HG03039 (cell line): ENCODE measurements around the gene FBXO22.

Experiments used
- ATAC-seq: cut with Tn5 transposase; IDR thresholded peaks from one replicate; pipeline ENCODE4 v1.9.1; 2021; ENCODE audit warnings: mild to moderate bottlenecking, moderate library complexity; ENCODE audit not compliant: unreplicated experiment

The FBXO22 gene

DNA sequence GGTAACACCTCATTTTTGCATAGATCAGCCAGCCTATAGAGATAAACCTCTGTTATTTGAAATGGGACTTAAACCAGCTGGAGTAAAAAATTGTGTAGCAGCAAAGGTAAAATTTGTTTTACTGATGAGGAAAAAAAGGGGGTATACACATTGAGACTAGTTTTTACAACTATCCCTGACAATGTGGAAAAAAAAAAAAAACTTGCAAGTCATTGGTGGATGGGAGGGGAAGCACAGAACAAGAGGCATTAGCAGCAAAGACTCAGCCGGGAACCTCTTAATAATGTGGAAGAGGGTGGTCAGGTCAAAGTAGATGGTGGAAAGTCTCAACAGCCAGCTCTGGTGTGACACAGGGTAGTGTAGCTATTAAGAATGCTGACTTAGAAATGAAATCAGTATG, 14.5 kb downstream of the FBXO22 start:
- ATAC-seq: no peak

DNA sequence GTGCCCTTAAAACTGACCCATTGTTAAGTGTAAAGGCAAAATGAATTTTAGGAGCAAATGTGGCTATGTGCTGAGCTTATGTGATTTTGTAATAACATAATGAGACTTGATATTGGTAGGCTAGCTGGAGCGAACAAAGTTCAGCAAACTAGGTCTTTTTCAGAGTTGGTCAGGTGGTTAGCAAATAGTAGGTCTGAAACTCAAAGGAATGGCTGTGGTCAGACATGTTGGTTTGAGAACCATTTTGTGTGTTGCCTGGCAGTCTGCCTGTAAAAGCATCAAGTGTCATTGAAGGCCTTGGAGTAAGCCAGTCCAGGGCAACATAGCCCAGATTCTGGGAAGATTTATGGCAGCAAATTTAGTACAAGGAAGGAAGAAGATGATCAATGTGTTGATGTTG, 16.4 kb downstream of the FBXO22 start:
- no peak for ATAC-seq

DNA sequence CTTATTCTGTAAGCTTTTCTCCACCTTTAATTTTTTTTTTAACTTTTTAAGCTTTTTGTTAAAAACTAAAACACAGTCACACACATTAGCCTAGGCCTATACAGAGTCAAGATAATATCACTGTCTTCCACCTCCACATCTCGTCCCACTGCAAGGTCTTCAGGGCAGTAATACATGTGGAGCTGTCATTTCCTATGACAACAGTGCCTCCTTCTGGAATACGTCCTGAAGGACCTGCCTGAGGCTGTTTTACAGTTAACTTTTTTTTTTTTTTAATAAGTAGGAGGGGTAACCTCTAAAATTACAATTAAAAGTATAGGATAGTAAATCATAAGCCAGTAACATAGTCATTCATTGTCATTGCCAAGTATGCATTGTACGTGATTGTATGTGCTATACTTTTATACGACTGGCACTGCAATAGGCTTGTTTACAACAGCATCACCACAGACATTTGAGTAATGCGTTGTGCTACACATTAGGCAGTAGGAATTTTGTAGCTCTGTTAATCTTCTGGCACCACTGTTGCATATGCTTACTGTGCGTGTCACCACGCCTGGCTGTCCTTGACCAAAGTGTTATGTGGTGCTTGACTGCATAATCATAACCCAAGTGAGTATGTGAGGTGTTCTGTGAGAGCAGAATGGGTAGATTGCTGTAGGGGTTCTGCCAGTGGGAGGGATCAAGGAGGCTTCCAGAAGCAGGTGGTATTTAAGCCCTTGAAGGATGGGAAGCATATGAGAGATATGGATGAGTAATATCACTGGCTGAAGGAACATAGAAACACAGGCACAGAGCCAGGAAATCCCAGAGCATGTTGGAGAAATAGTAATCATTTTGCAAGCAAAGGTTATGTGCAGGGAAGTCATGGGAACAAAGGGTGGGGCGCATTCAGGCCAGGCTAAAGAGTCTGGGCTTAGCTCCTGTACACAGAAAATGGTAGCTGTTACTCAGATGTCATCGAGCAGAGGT, 18.3 kb downstream of the FBXO22 start:
- ATAC-seq: no peak

DNA sequence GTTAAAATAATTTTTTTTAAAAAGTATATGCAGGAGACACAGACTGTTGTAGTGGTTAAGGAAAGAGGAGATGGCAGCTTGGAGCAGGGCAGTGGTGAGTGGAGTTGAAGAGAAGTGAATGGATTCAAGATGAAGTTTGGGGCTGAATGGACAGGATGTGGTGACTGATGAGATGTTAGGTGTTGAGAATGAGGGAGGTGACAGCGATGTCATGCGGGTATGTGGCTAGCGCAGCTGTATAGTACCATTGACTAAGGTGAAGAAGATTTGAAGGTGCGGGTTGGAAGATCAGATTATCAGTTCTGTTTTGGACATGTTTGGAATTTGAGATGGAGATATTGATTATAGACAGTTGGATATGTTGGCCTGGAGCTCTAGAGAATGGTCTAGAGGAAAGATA, 20.1 kb downstream of the FBXO22 start:
- ATAC-seq: no peak

DNA sequence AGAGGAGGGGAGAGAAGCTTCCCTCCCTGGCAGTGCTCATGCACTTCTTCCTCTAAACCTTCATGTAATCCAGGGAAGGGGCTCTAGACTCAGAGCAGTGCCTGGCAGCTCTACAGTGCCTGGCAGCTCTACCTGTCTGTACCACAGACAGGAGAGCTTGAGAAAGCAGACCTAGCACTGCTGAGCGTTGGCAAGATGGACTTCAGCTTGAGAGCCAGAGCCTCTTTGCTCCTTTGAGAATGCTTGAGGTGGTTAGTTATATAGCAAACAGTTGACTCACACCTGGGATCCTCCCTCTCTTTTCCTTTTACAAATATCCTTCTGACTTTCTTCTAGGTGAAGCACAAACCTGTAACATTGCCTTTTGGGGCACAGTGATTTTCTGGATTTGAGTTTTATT, 20.9 kb downstream of the FBXO22 start:
- ATAC-seq: no peak

DNA sequence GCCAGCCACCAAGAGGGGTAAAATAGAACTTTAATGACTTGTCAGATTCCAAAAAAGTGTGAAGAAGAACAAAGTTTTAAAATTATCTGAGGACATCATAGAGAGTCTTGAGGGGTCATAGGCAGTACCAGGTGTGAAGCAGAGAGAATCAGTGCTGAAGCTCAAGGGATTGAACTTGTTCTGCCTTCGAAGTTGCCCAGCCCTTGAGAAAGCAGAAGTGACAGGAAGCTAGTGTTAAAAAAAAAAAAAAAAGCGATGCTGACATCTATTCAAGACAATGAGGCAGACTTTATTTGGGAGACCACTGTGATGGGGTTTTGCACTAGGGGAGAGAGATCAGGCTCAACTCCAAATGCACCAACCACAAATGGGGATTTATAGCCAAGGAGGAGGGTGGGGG, 21.8 kb downstream of the FBXO22 start:
- no peak for ATAC-seq

DNA sequence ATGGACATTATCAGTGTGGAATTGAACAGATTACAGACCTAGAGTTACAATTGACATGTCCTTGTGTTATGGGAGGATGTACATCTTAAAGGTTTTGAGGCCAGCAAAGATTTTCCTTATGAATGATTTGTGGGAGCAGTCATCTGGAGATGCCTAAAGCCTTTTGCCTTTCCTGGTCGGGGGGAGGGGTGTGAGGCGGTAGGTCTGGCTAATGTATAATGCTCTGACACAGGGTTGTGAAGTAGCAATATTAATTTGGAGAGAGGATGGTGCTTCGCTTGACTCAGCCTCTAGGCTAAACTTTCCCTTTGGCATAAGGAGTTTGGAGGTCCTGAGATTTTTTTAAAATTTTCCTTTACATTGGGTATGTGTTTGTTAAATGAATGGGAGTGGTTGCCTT, 23.3 kb downstream of the FBXO22 start:
- no peak for ATAC-seq

DNA sequence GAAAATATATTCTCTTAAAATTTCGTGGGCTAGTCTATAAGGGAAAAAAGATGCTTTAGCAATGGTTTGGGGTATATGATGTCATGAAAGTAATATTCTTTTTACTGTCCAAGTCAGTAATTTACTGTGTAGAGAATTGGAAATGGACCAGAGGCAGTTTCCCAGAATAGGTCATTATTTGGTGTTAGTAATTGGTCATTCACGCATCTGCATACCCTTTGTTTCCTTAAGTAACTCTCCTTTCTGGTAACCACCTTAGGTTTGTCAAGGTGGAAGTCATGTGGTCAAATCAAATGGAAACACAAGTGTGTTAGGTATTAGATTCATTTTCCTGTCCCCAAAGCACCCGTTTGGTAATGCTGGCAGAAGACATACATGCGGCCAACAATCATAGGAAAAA, 23.9 kb downstream of the FBXO22 start:
- no peak for ATAC-seq

DNA sequence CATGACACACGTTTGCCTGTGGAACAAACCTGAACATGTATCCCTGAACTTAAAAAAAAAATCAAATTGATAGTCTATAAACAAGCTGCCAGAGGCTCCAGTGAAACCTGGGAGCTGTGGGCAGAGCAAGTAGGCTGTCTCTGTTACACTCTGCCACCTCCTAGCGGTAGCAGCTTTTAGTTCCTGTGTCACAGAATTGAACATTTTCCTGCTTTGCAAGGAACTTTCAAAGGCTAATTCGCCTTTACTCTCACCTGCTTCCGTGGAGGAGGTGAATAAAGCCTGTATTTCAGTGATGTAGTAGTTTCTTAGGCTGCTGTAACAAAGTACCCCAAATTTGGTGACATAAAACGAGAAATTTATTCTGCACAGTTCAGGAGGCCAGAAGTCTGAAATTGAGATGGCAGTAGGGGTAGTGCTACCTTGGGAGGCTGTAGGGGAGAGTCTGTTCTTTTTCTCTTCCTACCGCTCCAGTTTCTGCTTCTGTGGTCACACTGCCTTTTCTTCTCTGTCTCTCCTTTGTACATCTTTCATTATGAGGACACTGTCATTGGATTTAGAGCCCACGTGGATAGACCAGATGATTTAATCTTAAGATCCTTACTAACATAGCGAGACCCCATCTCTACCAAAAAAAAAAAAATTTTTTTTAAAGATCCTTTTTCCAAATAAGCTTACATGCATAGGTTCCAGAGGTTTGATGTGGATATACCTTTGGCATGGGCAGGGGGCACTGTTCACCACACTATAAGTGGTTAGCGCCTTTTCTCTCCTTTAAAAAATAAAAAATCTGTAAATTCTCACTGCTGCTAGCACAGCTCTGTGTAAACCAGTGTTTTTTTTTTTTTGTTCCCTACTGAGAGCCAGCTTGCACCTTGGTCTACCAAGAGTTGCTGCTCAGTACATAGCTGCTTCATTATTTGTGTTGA, 25.3 kb downstream of the FBXO22 start:
- no peak for ATAC-seq

DNA sequence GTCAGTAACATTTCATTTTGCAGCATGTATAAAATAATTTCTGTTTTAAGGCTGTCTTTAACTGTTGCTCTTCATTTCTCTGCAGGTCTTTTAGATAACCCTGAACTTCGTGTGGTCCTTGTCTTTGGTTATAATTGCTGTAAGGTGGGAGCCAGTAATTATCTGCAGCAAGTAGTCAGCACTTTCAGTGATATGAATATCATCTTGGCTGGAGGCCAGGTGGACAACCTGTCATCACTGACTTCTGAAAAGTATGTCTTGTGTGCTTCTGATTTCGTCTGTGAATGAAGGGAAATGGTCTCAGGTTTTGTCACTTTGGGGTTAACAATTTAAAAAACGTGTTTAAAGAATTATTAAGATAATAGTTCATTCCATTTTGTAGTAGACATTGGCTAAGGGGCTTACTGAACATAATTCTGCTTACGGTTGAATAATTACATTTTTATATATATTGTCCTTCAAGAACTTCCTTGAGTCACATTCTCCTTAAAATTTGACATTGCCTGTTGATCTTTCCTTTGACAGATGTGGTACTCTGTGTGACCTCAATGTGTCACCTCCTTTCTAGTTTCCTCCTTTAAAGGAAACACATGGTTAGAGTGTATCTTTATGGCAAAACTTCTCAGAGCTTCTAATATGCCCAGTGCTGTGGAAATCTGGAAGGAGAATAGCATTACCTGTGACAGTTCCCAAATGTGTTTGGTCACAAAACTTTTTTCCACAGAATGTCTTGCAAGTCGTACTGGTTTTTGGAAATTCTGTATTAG, 26.3 kb downstream of the FBXO22 start:
- ATAC-seq: no peak

DNA sequence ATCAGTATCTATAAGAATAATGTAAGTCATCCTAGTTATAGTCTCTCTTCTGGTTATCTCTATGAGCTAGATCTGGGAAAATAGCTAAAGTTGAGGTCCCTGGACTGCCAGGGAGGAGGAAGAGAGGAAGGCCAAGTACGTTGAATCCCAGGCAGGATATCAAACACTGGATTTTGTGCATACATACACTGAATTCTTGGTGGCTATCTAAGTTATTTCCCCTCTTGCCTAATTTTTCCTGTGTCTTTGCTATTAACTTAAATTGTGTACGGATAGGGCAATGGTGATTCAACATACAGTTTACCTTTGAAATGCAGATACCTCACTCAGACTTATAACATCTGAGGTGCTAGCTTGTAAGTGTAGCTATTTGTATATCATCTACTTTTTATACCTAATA, 27.2 kb downstream of the FBXO22 start:
- no peak for ATAC-seq

DNA sequence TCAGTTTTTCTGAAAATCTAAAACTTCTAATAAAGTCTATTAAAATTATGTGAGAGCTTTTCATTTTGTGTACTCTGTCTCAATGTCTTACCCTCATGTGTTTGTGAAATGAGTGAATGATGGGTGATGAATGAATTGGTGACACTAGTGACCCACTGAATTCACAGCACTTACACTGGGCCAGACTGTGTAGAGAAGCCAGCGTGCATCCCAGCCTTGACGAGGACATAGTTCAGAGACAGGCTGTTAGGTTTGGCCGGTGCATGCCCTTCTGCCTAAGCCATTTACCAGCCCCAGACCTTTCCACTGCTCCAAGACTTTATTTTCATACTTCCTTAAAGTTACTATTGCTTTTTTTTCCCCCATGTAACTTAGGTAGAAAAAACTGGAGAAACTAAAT, 38.8 kb downstream of the FBXO22 start:
- no peak for ATAC-seq

DNA sequence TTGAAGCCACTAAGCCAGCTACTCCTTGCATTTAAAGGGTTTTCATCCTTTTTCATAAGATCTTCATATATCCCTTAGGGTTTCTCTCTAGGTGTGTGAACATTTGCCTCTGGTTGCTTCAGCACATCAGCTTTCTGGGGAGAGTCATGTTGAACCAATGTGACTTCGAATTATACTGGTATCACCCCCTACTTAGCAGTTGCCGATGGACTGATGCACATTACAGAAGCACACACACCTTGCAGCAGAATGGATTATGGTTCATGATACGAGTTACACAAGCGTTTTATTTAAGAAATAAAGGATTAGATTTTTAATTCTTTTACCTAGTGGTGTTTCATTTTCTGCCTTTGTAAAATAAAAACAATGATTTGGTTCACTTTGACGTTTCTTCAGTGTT, 39.6 kb downstream of the FBXO22 start:
- no peak for ATAC-seq

DNA sequence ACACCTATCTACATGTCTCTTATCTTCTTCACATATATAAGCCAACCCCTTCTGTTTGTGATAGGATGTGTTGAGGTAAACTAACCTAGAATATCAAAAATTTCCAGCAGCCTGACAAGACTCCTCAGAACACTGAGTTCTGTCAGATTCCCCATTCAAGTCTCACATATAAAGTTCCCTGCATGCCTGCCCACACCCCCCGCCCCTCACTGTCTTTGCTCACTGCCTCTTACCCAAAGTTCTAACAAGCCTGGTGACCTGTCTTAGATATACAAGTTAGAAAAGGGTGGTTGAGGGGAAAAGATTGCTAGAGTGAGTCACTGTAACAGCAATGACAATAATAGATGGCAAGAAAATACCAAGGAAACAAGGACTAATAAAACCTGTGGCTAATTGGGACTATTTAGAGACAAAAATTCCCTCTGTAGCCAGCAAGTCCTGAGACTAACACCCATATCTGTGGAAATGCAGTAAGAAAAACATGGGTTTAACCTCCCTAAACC, 40.1 kb downstream of the FBXO22 start:
- ATAC-seq: no peak

DNA sequence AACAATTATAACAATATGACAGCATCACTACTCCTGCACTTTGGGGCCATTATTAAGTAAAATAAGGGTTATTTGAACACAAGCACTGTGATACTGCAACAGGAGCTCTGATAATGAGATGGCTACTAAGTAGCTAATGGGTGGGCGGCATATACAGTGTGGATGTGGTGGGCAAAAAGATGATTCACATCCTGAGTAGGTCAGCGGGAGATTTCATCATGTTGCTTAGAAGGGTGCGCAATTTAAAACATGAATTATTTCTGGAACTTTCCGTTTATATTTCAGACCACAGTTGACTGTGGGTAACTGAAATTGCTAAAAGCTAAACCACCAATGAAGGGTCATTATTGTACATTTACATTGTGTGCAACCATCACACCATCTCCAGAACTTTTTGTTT, 42.3 kb downstream of the FBXO22 start:
- no peak for ATAC-seq

DNA sequence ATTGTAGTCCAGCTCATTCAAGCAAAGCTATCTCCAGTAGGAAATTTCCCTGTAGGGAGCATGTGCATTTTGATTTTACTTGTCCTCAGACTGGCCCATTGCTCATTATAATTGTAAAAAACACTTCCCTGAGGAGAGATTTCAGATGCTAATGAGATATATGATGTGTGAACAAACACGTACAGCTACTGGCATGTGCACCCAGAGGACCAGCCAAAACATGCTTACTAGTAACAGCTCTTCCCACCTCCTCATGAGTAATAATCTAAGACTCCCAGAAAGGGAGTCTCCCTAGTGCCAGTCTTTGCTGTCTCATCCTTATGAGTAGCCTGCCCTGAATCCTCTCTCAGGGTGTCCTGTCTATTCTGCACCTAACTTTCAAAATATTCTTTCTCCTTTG, 43.4 kb downstream of the FBXO22 start:
- no peak for ATAC-seq

DNA sequence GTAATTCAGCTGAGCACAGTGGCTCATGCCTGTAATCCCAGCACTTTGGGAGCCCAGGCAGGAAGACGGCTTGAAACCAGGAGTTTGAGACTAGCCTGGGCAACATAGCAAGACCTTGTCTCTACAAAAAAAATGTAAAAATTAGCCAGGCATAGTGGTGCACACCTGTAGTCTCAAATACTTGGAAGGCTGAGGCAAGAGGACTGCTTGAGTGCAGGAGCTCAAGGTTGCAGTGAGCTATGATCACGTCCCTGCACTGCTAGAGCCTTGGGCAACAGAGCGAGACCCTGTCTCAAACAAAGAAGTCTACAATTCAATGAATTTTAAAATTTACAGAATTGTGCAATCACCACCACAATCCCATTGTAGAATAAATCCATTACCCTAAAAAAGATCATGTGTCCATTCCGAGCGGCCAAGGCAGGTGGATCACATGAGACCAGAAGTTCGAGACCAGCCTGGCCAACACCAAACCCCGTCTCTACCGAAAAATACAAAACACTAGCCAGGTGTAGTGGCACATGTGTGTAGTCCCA, 45.2 kb downstream of the FBXO22 start:
- ATAC-seq: no peak

DNA sequence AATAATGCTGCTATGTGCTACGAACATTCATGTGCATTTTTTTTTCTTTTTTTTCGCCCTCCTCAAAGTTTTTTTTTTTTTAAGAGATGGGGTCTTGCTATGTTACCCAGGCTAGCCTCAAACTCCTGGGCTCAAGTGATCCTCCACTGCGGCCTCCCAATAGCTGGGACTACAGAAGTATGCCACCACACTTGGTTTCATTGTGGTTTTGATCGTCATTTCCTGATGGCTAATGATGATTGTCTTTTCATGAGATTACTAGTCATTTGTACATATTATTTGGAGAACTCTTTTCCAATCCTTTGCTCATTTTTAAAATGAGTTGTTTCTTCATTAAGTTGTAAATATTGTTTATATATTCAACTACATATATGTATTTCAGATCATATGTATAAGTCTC, 48.8 kb downstream of the FBXO22 start:
- no peak for ATAC-seq

DNA sequence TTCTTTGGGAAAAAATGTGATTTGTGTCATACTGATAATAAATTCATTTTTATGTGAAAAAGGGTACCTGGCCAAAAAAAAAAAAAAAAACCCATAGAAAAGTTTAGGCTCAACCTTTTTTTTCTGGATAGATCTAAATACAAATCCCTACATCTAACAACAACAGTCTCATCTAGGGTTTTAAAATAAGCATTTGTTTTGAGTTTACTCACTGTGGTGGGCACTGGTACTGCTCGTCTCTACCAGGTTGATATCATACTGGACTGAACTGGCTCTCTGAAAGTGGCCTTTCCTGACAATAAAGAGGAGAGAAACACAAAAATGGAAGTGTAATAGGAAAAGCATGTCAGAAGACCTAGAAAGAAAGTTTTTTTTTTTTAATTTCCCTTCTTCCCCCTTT, 52.0 kb downstream of the FBXO22 start:
- no peak for ATAC-seq

DNA sequence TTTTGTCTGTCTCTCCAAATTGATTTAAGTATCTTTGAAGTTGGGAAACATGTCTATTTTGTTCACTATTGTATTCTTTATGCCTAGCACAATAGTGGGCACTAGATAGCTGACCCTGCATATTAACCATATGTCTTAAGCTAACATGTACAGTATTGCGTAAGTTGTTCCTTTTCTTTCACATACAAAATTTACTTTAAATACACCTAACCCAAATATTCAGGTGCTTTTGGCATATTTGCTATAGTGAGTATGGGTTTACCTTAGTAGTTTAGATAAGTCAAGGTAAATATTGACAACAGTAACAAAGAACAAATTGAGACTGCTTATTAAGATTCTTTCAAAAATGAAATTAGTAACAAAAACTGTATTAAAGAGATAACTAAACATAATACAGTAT, 57.7 kb downstream of the FBXO22 start:
- ATAC-seq: no peak

DNA sequence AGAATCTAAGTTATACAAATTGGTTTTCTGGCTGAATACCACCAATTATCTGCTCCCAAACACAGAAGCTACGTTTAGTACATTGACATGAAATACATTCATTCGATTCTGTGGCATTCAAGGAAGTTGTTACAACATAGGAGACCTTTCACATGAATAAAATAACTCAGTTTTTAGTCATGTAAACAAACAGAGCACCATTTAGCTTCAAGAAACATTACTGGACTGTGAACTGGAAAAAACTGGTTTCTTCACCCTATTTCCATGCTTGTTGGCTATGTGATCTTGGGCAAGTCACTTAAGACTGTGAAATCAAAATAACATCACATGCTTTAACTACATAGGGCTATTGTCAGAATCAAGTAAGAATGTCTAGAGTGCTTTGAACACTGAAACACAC, 62.4 kb downstream of the FBXO22 start:
- ATAC-seq: no peak
